Measurements from ENCODE around the gene AIF1L. TPM values are rescaled to one million over a fixed set of nuclear protein-coding genes. Genes with fewer than 3 reads are reported as not detected.

AIF1L gene
- total RNA-seq, 2 donors from 2014 or later: 18.8 to 21.9 TPM

DNA sequence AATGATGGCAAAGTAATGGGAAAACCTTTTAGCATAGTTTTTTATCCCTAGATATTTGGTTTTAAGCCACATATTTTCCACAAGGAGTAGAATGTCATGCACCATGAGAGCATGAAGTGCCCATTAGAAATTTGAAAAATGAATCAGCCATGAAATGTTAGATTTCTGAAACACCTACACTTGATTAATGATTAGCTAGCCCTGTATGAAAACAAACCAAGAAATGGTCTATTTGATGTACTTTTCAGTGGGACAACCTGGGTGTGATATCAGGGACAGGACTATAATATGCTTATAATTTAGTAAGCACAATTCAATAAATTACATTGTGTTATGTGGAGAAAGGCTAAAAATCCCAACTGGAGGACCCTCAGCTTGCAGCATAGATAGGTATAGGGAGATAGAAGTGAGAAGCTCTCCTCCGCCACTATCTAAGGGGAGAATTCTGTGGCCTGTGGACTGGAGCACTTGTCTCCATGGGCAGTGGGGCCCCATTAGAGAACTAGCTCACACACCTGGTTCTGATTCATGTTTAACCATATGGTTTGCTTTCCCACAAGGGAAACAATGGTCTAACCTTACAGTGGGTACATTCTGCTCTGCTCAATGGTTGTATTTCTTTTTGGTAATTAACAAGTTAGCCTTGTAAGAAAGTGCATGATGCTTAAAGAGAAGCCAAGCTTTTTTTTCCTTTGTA lies 64.2 kb downstream of the AIF1L start:
- no peaks in the 10 kb centered on the region for H3K9me3 ChIP-seq
- H3K27ac ChIP-seq: no peak overlapping the region
- ATAC-seq (ENCODE audit: insufficient number of reproducible peaks, low FRiP score, low read depth): no peak
- TF ChIP-seq, protein P1, sequence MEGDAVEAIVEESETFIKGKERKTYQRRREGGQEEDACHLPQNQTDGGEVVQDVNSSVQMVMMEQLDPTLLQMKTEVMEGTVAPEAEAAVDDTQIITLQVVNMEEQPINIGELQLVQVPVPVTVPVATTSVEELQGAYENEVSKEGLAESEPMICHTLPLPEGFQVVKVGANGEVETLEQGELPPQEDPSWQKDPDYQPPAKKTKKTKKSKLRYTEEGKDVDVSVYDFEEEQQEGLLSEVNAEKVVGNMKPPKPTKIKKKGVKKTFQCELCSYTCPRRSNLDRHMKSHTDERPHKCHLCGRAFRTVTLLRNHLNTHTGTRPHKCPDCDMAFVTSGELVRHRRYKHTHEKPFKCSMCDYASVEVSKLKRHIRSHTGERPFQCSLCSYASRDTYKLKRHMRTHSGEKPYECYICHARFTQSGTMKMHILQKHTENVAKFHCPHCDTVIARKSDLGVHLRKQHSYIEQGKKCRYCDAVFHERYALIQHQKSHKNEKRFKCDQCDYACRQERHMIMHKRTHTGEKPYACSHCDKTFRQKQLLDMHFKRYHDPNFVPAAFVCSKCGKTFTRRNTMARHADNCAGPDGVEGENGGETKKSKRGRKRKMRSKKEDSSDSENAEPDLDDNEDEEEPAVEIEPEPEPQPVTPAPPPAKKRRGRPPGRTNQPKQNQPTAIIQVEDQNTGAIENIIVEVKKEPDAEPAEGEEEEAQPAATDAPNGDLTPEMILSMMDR (IDR thresholded peaks at IDR 0.05): no peak
- no peak overlapping the region for H3K4me3 ChIP-seq
- H3K4me1 ChIP-seq (ENCODE audit: control insufficient read depth in 1 of 2, low read depth in 2 of 2): no peaks in the 10 kb centered on the region
- H3K36me3 ChIP-seq: peaks cover 41% of the 10 kb centered on the region
- no peaks in the 10 kb centered on the region for H3K27me3 ChIP-seq (replicated peaks; ENCODE audit: insufficient read depth)
- DNase-seq (ENCODE audit: low spot score): no peak

DNA sequence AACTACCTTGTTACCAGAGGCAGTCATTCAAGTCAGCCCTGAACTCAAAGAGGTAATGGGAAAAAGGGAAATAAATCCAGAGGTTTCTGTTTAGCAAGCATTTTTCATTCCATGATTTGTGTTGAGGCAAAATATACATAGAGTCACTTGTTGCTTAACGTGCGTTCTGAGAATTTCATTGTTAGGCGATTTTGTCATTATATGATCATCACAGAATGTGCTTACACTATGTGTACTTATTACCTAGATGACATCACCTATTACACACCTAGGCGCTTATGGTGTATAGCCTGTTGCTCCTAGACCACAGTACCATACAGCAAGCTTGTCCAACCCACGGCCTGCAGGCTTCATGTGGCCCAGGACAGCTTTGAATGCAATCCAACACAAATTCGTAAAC lies 65.3 kb downstream of the AIF1L start:
- Histone ChIP-seq H3K27me3 (replicated peaks; ENCODE audit: insufficient read depth) (no peaks in the 10 kb centered on the region), H3K9me3 (no peaks in the 10 kb centered on the region), H3K4me1 (ENCODE audit: control insufficient read depth in 1 of 2, low read depth in 2 of 2) (no peaks in the 10 kb centered on the region), H3K36me3 (peaks cover 41% of the 10 kb centered on the region), H3K4me3 (no peak overlapping the region), H3K27ac (no peak overlapping the region)
- DNase-seq (ENCODE audit: low spot score): no peak
- TF ChIP-seq, protein P1 (IDR thresholded peaks at IDR 0.05): no peak
- ATAC-seq (ENCODE audit: insufficient number of reproducible peaks, low FRiP score, low read depth): no peak

DNA sequence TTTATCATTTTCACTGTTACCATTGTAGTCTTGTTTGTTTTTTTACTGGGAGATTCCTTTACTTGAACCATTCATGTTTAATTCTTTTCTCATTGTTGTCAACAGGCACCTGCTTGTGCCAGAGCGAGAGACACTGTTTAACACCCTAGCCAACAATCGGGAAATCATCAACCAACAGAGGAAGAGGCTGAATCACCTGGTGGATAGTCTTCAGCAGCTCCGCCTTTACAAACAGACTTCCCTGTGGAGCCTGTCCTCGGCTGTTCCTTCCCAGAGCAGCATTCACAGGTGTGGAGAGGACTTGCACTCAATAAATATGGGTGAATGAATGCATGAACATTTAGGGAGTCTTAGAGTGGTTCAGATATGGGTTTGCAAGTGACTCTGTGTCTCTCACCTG lies 66.6 kb downstream of the AIF1L start:
- H3K4me3 ChIP-seq: no peak overlapping the region
- H3K36me3 ChIP-seq: peaks cover 35% of the 10 kb centered on the region
- H3K27me3 ChIP-seq (replicated peaks; ENCODE audit: insufficient read depth): no peaks in the 10 kb centered on the region
- no peaks in the 10 kb centered on the region for H3K9me3 ChIP-seq
- no peak overlapping the region for H3K27ac ChIP-seq
- DNase-seq (ENCODE audit: low spot score): no peak
- TF ChIP-seq, protein P1 (IDR thresholded peaks at IDR 0.05): no peak
- H3K4me1 ChIP-seq (ENCODE audit: control insufficient read depth in 1 of 2, low read depth in 2 of 2): no peaks in the 10 kb centered on the region
- no peak for ATAC-seq (ENCODE audit: insufficient number of reproducible peaks, low FRiP score, low read depth)

DNA sequence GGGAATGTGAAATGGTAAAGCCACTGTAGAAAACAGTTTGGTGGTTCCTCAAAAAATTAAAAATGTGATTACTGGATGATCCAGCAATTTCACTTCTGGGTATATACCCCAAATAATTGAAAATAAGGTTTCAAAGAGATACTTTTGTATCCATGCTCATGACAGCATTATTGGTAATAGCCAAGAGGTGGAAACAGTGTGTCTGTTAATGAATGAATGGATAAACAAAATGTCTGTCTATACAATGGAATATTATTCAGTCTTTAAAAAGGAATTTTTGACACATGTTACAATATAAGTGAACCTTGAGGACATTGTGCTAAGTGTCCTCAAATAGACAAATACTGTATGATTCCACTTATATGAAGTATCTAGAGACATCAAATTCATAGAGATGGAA lies 69.2 kb downstream of the AIF1L start:
- H3K4me3 ChIP-seq: no peak overlapping the region
- DNase-seq (ENCODE audit: low spot score) (no peak), ATAC-seq (ENCODE audit: insufficient number of reproducible peaks, low FRiP score, low read depth) (no peak)
- no peaks in the 10 kb centered on the region for H3K9me3 ChIP-seq
- TF ChIP-seq, protein P1 (IDR thresholded peaks at IDR 0.05): no peak
- H3K4me1 ChIP-seq (ENCODE audit: control insufficient read depth in 1 of 2, low read depth in 2 of 2): no peaks in the 10 kb centered on the region
- H3K27ac ChIP-seq: no peak overlapping the region
- H3K36me3 ChIP-seq: peaks cover 30% of the 10 kb centered on the region
- H3K27me3 ChIP-seq (replicated peaks; ENCODE audit: insufficient read depth): no peaks in the 10 kb centered on the region

DNA sequence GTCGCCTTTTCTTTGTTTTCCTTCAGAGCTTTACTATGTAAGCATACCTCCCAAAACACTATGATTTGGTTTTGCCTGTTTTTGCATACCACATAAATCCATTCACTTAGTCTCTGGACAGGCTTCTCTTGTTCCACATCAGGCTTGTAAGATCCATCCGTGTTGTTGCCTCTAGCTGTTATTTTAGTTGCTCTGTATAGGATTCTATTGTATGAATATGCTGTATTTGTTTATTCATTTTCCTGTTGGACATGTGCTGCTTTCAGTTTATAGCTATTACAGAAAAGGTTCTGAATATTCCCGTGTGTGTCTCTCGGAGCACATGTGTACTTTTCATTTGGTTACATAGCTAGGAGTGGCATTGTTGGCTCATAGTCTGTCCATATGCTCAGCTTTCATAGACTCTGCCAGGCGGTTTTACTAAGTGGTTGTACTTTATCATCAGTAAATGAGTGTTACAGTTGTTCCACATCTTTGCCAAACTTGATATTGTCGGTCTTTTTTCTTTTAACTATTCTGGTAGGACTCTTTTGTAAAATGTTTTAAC lies 70.9 kb downstream of the AIF1L start:
- no peak overlapping the region for H3K4me3 ChIP-seq
- no peak overlapping the region for H3K27ac ChIP-seq
- no peak for DNase-seq (ENCODE audit: low spot score)
- H3K36me3 ChIP-seq: peaks cover 20% of the 10 kb centered on the region
- H3K27me3 ChIP-seq (replicated peaks; ENCODE audit: insufficient read depth): no peaks in the 10 kb centered on the region
- ATAC-seq (ENCODE audit: insufficient number of reproducible peaks, low FRiP score, low read depth): no peak
- no peaks in the 10 kb centered on the region for H3K9me3 ChIP-seq
- H3K4me1 ChIP-seq (ENCODE audit: control insufficient read depth in 1 of 2, low read depth in 2 of 2): no peaks in the 10 kb centered on the region
- TF ChIP-seq, protein P1 (IDR thresholded peaks at IDR 0.05): no peak
